HepG2 (cell line): ENCODE measurements around the gene LYST. TPM values are rescaled to one million over a fixed set of nuclear protein-coding genes. Genes with fewer than 3 reads are reported as not detected.
A peak's percentile ranks its signal among the peaks of the same experiment; 100 is the strongest.

ENCODE experiments used
- ATRX ChIP-seq: sonication (generic); formaldehyde crosslinking; IDR thresholded peaks from 2 replicates; pipeline ENCODE4 v1.4.0; 2020; ENCODE audit warnings: missing genetic modification reagents, borderline replicate concordance
- CREB1 ChIP-seq, 2 experiments: fragments of 450-650 bp in 1 of 2; IDR thresholded peaks; 2 replicates each; pipeline ENCODE4 v1.6.1; 2016 to 2017; ENCODE audit warnings: control low read depth in 1 of 2, mild to moderate bottlenecking in 1 of 2, missing compliant biosample characterization in 1 of 2, missing genetic modification characterization in 1 of 2
- DNMT3B ChIP-seq: conservative IDR thresholded peaks from 2 replicates; pipeline ENCODE4 v1.6.1; 2016; ENCODE audit warnings: missing biosample characterization, control low read depth
- ELF3 ChIP-seq: IDR thresholded peaks from 2 replicates; pipeline ENCODE4 v1.6.1; 2016; ENCODE audit warnings: missing genetic modification reagents, missing compliant biosample characterization
- GATAD2A ChIP-seq: IDR thresholded peaks from 2 replicates; pipeline ENCODE4 v1.6.1; 2016
- HBP1 ChIP-seq: IDR thresholded peaks from 2 replicates; pipeline ENCODE4 v1.6.1; 2016; ENCODE audit warnings: low read depth, control low read depth
- MXD3 ChIP-seq: IDR thresholded peaks from 2 replicates; pipeline ENCODE4 v1.6.1; 2016; ENCODE audit warnings: mild to moderate bottlenecking, missing biosample characterization, missing genetic modification reagents
- NR1H2 ChIP-seq: sonication (generic); formaldehyde crosslinking; IDR thresholded peaks from 2 replicates; pipeline ENCODE4 v1.8.1; 2022; ENCODE audit warnings: low read depth, missing genetic modification reagents, borderline replicate concordance
- PRDM10 ChIP-seq: sonication (generic); formaldehyde crosslinking; IDR thresholded peaks from 2 replicates; pipeline ENCODE4 v1.4.0; 2020; ENCODE audit warnings: low read depth, missing genetic modification reagents
- PREB ChIP-seq: sonication (generic); formaldehyde crosslinking; IDR thresholded peaks from 2 replicates; pipeline ENCODE4 v1.4.0; 2020; ENCODE audit warnings: missing genetic modification reagents
- RELA ChIP-seq: sonication (generic); formaldehyde crosslinking; IDR thresholded peaks from 2 replicates; pipeline ENCODE4 v1.4.0; 2020; ENCODE audit warnings: missing genetic modification reagents
- SUZ12 ChIP-seq: fragments of 150-350 bp; IDR thresholded peaks from 2 replicates; pipeline ENCODE4 v1.6.1; 2014; ENCODE audit warnings: low read depth, low read length
- TSC22D2 ChIP-seq: sonication (generic); formaldehyde crosslinking; IDR thresholded peaks from 2 replicates; pipeline ENCODE4 v1.5.1; 2020; ENCODE audit warnings: missing genetic modification reagents, mild to moderate bottlenecking, borderline replicate concordance
- ZBTB1 ChIP-seq: sonication (generic); formaldehyde crosslinking; IDR thresholded peaks from 2 replicates; pipeline ENCODE4 v1.4.0; 2020; ENCODE audit warnings: missing genetic modification reagents, borderline replicate concordance
- ZBTB38 ChIP-seq: sonication (generic); formaldehyde crosslinking; IDR thresholded peaks from 2 replicates; pipeline ENCODE4 v1.5.1; 2020; ENCODE audit warnings: mild to moderate bottlenecking, missing genetic modification reagents
- ZKSCAN1 ChIP-seq: fragments of 150-350 bp; IDR thresholded peaks from 2 replicates; pipeline ENCODE4 v1.6.1; 2014; ENCODE audit warnings: low read length
- ZNF143 ChIP-seq: sonication (generic); formaldehyde crosslinking; IDR thresholded peaks from 2 replicates; pipeline ENCODE4 v1.4.0; 2020; ENCODE audit warnings: missing genetic modification reagents
- ZNF558 ChIP-seq: sonication (generic); formaldehyde crosslinking; IDR thresholded peaks from 2 replicates; pipeline ENCODE4 v1.9.0; 2022; ENCODE audit warnings: mild to moderate bottlenecking, missing genetic modification reagents, borderline replicate concordance
- ZNF766 ChIP-seq: sonication (generic); formaldehyde crosslinking; IDR thresholded peaks from 2 replicates; pipeline ENCODE4 v1.5.0; 2020; ENCODE audit warnings: missing genetic modification reagents, borderline replicate concordance
- ZSCAN20 ChIP-seq: sonication (generic); formaldehyde crosslinking; IDR thresholded peaks from 2 replicates; pipeline ENCODE4 v1.4.0; 2020; ENCODE audit warnings: missing genetic modification reagents, mild to moderate bottlenecking, borderline replicate concordance
- polyA plus RNA-seq, 8 experiments: library from polyadenylated mRNA; depleted of rRNA in 3 of 8; stranded (reverse) in 7 of 8; unstranded in 1 of 8; fragments of >200 nt; fragmentation: Illumina TruSeq in 4 of 8; extraction: Trizol in 4 of 8; gene quantifications; 2 replicates each; pipeline versions ENCODE4 v1.2.1 to v1.2.3, GENCODE V29; 2011 to 2016; ENCODE audit warnings: low read depth in 4 of 8, missing spikeins in 1 of 8, mixed read lengths in 1 of 8; ENCODE audit not compliant: insufficient read depth in 1 of 8
- total RNA-seq, 5 experiments: library from RNA; depleted of rRNA; stranded (reverse); fragments of >200 nt; fragmentation: Illumina TruSeq; extraction: Trizol; gene quantifications; 2 replicates each; pipeline ENCODE4 v1.2.3, GENCODE V29; 2016; ENCODE audit warnings: low read depth in 1 of 5
- TF ChIP-seq, protein P1 (sequence below): IDR thresholded peaks from 2 replicates; pipeline ENCODE4 v1.6.1; 2016; ENCODE audit warnings: mild to moderate bottlenecking
- TF ChIP-seq, protein P2 (sequence below): sonication (generic); formaldehyde crosslinking; IDR thresholded peaks from 2 replicates; pipeline ENCODE4 v1.5.1; 2020; ENCODE audit warnings: mild to moderate bottlenecking, moderate library complexity, missing genetic modification reagents

The LYST gene
- total and polyA plus RNA-seq, 2 of the 13 experiments (the other 11 are each of a cell fraction or from before 2014, with no cell fraction given): 0.91 to 2.5 TPM

DNA sequence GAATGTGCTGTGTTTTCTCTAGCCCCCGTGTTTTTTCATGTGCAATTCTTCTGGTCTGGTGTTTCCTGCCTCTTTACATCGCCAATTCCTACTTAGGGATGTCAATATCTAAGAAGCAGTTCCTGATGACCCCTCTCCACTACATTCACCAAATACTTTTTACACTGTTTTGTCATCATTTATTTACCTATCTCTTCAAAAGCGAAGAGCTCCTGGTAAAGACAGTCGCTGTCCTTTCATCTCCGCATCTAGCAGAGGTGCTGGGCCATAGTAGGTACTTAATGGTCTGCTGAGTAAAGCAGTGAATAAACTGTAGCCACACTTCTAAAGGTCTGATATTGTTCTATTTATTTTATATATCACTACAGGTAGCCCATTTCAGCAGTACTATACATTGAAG lies 43.0 kb downstream of the LYST start (continued):
- no peak for TF ChIP-seq PRDM10
- no peak for TF ChIP-seq CREB1 (IDR thresholded peaks at IDR 0.05)
- TF ChIP-seq CREB1 (CRISPR knock-in tag; IDR thresholded peaks at IDR 0.05): 0 out of 2 replicates have a peak, but pooled peaks have one; percentile 8
- TF ChIP-seq, protein P1, sequence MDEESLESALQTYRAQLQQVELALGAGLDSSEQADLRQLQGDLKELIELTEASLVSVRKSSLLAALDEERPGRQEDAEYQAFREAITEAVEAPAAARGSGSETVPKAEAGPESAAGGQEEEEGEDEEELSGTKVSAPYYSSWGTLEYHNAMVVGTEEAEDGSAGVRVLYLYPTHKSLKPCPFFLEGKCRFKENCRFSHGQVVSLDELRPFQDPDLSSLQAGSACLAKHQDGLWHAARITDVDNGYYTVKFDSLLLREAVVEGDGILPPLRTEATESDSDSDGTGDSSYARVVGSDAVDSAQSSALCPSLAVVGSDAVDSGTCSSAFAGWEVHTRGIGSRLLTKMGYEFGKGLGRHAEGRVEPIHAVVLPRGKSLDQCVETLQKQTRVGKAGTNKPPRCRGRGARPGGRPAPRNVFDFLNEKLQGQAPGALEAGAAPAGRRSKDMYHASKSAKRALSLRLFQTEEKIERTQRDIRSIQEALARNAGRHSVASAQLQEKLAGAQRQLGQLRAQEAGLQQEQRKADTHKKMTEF (CRISPR knock-in tag): peak; percentile 48
- no peak for TF ChIP-seq NR1H2
- TF ChIP-seq ZSCAN20: no peak
- no peak for TF ChIP-seq PREB (CRISPR knock-in tag)
- no peak for TF ChIP-seq ELF3
- no peak for TF ChIP-seq TSC22D2 (CRISPR knock-in tag)
- TF ChIP-seq ZKSCAN1: peak; percentile 96
- TF ChIP-seq DNMT3B (CRISPR knock-in tag): no peak
- no peak for TF ChIP-seq ZBTB1
- no peak for TF ChIP-seq ZNF766
- TF ChIP-seq, protein P2, sequence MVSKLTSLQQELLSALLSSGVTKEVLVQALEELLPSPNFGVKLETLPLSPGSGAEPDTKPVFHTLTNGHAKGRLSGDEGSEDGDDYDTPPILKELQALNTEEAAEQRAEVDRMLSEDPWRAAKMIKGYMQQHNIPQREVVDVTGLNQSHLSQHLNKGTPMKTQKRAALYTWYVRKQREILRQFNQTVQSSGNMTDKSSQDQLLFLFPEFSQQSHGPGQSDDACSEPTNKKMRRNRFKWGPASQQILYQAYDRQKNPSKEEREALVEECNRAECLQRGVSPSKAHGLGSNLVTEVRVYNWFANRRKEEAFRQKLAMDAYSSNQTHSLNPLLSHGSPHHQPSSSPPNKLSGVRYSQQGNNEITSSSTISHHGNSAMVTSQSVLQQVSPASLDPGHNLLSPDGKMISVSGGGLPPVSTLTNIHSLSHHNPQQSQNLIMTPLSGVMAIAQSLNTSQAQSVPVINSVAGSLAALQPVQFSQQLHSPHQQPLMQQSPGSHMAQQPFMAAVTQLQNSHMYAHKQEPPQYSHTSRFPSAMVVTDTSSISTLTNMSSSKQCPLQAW (CRISPR knock-in tag): no peak
- no peak for TF ChIP-seq SUZ12
- TF ChIP-seq ATRX (CRISPR knock-in tag): no peak
- no peak for TF ChIP-seq ZBTB38
- no peak for TF ChIP-seq ZNF143 (CRISPR knock-in tag)
- no peak for TF ChIP-seq HBP1 (CRISPR knock-in tag)
- TF ChIP-seq MXD3 (CRISPR knock-in tag): no peak
- peak; percentile 84 for TF ChIP-seq GATAD2A (CRISPR knock-in tag)
- TF ChIP-seq RELA (CRISPR knock-in tag): no peak
- TF ChIP-seq ZNF558 (CRISPR knock-in tag): no peak
